ENCODE data around the gene AGAP3. TPM values are rescaled to one million over a fixed set of nuclear protein-coding genes. Genes with fewer than 3 reads are reported as not detected.

The AGAP3 gene
- polyA plus RNA-seq, 1 donor (not counting 4 experiments of a cell fraction or from before 2014, with no cell fraction given): 64.3 TPM

- H3K4me1 ChIP-seq (ENCODE audit: control insufficient read depth, extremely low read depth, insufficient read depth, low read length): peaks cover 33% of the 10 kb centered on the region
- H3K9me1 ChIP-seq (ENCODE audit: control insufficient read depth, extremely low read depth, insufficient read depth, low read length): no peaks in the 10 kb centered on the region
- peaks cover 20 to 24% of the 10 kb centered on the region in 2 experiments for H3K36me3 ChIP-seq (ENCODE audit: control insufficient read depth in 2 of 2, extremely low read depth in 1 of 2, insufficient read depth in 2 of 2, low read length in 2 of 2)
- peak overlapping the region; percentile 68 for H3K27ac ChIP-seq (ENCODE audit: control insufficient read depth, insufficient read depth, low read length)
- H2AFZ ChIP-seq (ENCODE audit: control insufficient read depth, low read length): no peak overlapping the region
- H3K9me3 ChIP-seq (ENCODE audit: control insufficient read depth, low read depth, low read length): no peaks in the 10 kb centered on the region
- peak overlapping the region; percentile 96 for H3K4me2 ChIP-seq (ENCODE audit: control insufficient read depth, extremely low read depth, insufficient read depth, low read depth, low read length)
- dilution Hi-C loops (cut with MboI; ENCODE audit: extremely low pct_ligation_motif_present, low sequenced_read_pairs): no loop called here
- no peak for DNase-seq (ENCODE audit: low read depth, low spot score)
- no peak for FAIRE-seq
- peaks cover 6% of the 10 kb centered on the region for H4K20me1 ChIP-seq (ENCODE audit: control insufficient read depth, extremely low read depth, insufficient read depth, low read length)
- peaks cover 66% of the 10 kb centered on the region for H3K79me2 ChIP-seq (ENCODE audit: control insufficient read depth, insufficient read depth, low read length)
- peak overlapping the region; percentile 53 to 81 (median 81) for H3K4me3 ChIP-seq (ENCODE audit: control insufficient read depth in 2 of 3, extremely low read depth in 1 of 3, insufficient read depth in 2 of 3, low read depth in 1 of 3, low read length in 3 of 3)
- peak overlapping the region; percentile 80 for H3K9ac ChIP-seq (ENCODE audit: control insufficient read depth, extremely low read depth, insufficient read depth, low read length)
- TF ChIP-seq, protein P1, sequence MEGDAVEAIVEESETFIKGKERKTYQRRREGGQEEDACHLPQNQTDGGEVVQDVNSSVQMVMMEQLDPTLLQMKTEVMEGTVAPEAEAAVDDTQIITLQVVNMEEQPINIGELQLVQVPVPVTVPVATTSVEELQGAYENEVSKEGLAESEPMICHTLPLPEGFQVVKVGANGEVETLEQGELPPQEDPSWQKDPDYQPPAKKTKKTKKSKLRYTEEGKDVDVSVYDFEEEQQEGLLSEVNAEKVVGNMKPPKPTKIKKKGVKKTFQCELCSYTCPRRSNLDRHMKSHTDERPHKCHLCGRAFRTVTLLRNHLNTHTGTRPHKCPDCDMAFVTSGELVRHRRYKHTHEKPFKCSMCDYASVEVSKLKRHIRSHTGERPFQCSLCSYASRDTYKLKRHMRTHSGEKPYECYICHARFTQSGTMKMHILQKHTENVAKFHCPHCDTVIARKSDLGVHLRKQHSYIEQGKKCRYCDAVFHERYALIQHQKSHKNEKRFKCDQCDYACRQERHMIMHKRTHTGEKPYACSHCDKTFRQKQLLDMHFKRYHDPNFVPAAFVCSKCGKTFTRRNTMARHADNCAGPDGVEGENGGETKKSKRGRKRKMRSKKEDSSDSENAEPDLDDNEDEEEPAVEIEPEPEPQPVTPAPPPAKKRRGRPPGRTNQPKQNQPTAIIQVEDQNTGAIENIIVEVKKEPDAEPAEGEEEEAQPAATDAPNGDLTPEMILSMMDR (optimal IDR thresholded peaks at IDR 0.05 in 1 of 3, IDR thresholded peaks at IDR 0.05 in 1 of 3, conservative IDR thresholded peaks at IDR 0.05 in 1 of 3; ENCODE audit: extremely low read depth in 1 of 3, insufficient read depth in 2 of 3, low read length in 3 of 3): no peak
- no peak for TF ChIP-seq EZH2 (IDR thresholded peaks at IDR 0.05; ENCODE audit: low read length)
- no peaks in the 10 kb centered on the region for H3K27me3 ChIP-seq (ENCODE audit: control insufficient read depth, extremely low read depth, insufficient read depth, low read length)
Measured at GRCh38 chr7:151115121-151115835, 29.0 kb downstream of the AGAP3 start.

DNA sequence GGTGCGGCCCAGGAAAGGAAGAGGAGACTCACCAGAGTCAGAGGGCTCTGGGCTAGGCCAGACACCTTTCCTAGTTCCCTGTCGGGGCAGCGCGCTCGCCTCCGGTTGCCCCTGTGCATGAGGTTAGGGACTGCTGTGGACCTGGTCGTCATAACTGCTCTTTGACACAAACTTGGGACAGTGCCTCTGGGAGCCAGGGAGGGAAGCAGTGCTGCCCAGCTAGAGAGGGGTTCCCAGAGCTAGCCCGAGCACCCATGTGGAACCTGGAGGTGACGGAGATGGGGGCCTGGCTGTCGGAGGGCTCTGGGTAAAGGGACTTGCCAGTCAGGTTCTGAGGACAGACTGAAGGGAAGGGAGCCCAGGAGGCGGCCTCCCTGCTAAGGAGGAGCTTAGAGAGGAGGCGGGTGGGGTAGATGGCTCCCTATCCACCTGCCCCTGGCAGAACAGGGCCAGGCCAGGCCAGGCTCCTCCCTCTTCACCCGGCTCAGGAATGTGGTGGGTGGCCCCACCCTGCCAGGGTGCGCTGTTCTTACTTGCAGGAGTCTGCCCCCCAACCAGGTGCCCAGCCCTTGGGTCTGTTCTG is 29.7 kb downstream of the AGAP3 start:
- peak overlapping the region; percentile 80 for H3K9ac ChIP-seq (ENCODE audit: control insufficient read depth, extremely low read depth, insufficient read depth, low read length)
- H2AFZ ChIP-seq (ENCODE audit: control insufficient read depth, low read length): no peak overlapping the region
- peak; percentile 94 for FAIRE-seq
- peak; percentile 93 for DNase-seq (ENCODE audit: low read depth, low spot score)
- peak overlapping the region; percentile 70 for H3K27ac ChIP-seq (ENCODE audit: control insufficient read depth, insufficient read depth, low read length)
- H3K27me3 ChIP-seq (ENCODE audit: control insufficient read depth, extremely low read depth, insufficient read depth, low read length): no peaks in the 10 kb centered on the region
- peaks cover 6% of the 10 kb centered on the region for H4K20me1 ChIP-seq (ENCODE audit: control insufficient read depth, extremely low read depth, insufficient read depth, low read length)
- dilution Hi-C loops (cut with MboI; ENCODE audit: extremely low pct_ligation_motif_present, low sequenced_read_pairs): no loop called here
- no peaks in the 10 kb centered on the region for H3K9me3 ChIP-seq (ENCODE audit: control insufficient read depth, low read depth, low read length)
- peaks cover 24 to 27% of the 10 kb centered on the region in 2 experiments for H3K36me3 ChIP-seq (ENCODE audit: control insufficient read depth in 2 of 2, extremely low read depth in 1 of 2, insufficient read depth in 2 of 2, low read length in 2 of 2)
- TF ChIP-seq EZH2 (IDR thresholded peaks at IDR 0.05; ENCODE audit: low read length): no peak
- TF ChIP-seq, protein P1 (optimal IDR thresholded peaks at IDR 0.05 in 1 of 3, IDR thresholded peaks at IDR 0.05 in 1 of 3, conservative IDR thresholded peaks at IDR 0.05 in 1 of 3; ENCODE audit: extremely low read depth in 1 of 3, insufficient read depth in 2 of 3, low read length in 3 of 3): no peak
- no peaks in the 10 kb centered on the region for H3K9me1 ChIP-seq (ENCODE audit: control insufficient read depth, extremely low read depth, insufficient read depth, low read length)
- peaks cover 60% of the 10 kb centered on the region for H3K79me2 ChIP-seq (ENCODE audit: control insufficient read depth, insufficient read depth, low read length)
- peaks cover 28% of the 10 kb centered on the region for H3K4me1 ChIP-seq (ENCODE audit: control insufficient read depth, extremely low read depth, insufficient read depth, low read length)
- H3K4me2 ChIP-seq (ENCODE audit: control insufficient read depth, extremely low read depth, insufficient read depth, low read depth, low read length): peak overlapping the region; percentile 96
- H3K4me3 ChIP-seq (ENCODE audit: control insufficient read depth in 2 of 3, extremely low read depth in 1 of 3, insufficient read depth in 2 of 3, low read depth in 1 of 3, low read length in 3 of 3): peak overlapping the region; percentile 53 to 81 (median 81)
